GM12878 (cell line): Measurements from ENCODE around the gene MRPL49. TPM values are rescaled to one million over a fixed set of nuclear protein-coding genes. Genes with fewer than 3 reads are reported as not detected.

Experiments
- ATAC-seq: fragments of 200-7000 bp; cut with Tn5 transposase; 3 replicates; pipeline ENCODE4 v1.9.1; 2020; ENCODE audit warnings: mild to moderate bottlenecking, moderate library complexity
- BruUV-seq: library from RNA; stranded (reverse); fragments of 400-500 nt; replicated peaks from 2 replicates; lab custom pipeline; 2021; lab: Mats Ljungman, UMichigan
- CTCF ChIA-PET: fragments of 300-600 bp; sonication (Branson Sonifier 250); formaldehyde crosslinking; extraction: SDS; loops from one replicate; lab custom pipeline; 2021; ENCODE audit warnings: inconsistent platforms; lab: Yijun Ruan, JAX
- POLR2A ChIA-PET: fragments of 350-600 bp; formaldehyde crosslinking; extraction: SDS; loops from one replicate; lab custom pipeline; 2021; ENCODE audit warnings: inconsistent platforms; lab: Charles Lee
- RAD21 ChIA-PET: fragments of 300-600 bp; sonication (Branson Sonifier 250); formaldehyde crosslinking; loops from one replicate; lab custom pipeline; 2023; ENCODE audit warnings: antibody characterized with exemption; ENCODE audit not compliant: unreplicated experiment; lab: Charles Lee
- SMC1A ChIA-PET: fragments of 300-600 bp; sonication (Branson Sonifier 250); formaldehyde crosslinking; loops from one replicate; lab custom pipeline; 2023; ENCODE audit not compliant: unreplicated experiment, uncharacterized antibody; lab: Charles Lee
- DNase-seq: peaks from one replicate; pipeline ENCODE4 v3.0.0-alpha.2; 2011; ENCODE audit warnings: low read depth, low spot score
- FAIRE-seq: peaks from 3 replicates; lab custom pipeline; 2011; peaks lifted over from hg19 to GRCh38; lab: Jason Lieb, UNC
- H2AFZ ChIP-seq: 2 replicates; pipeline ENCODE4 v1.6.0; 2011; ENCODE audit warnings: low read depth, low read length, control low read depth; ENCODE audit not compliant: control insufficient read depth
- H3K27ac ChIP-seq: 2 replicates; pipeline ENCODE4 v1.5.1; 2011; ENCODE audit warnings: control low read depth; ENCODE audit not compliant: control insufficient read depth, insufficient read depth
- H3K27me3 ChIP-seq, 2 experiments: replicated peaks in 1 of 2; 2 replicates each; pipeline versions ENCODE4 v1.6.0 to v1.6.1; 2011; ENCODE audit warnings: low read length in 1 of 2; ENCODE audit not compliant: control insufficient read depth in 2 of 2, insufficient read depth in 2 of 2
- H3K36me3 ChIP-seq, 2 experiments: 2 replicates each; pipeline ENCODE4 v1.5.1; 2011; ENCODE audit warnings: low read length in 1 of 2; ENCODE audit not compliant: control insufficient read depth in 2 of 2, insufficient read depth in 2 of 2
- H3K4me1 ChIP-seq: 2 replicates; pipeline ENCODE4 v1.6.1; 2011; ENCODE audit warnings: mild to moderate bottlenecking, low read length, moderate library complexity, mixed read lengths; ENCODE audit not compliant: control insufficient read depth, insufficient read depth
- H3K4me2 ChIP-seq: 2 replicates; pipeline ENCODE4 v1.6.0; 2011; ENCODE audit warnings: control low read depth; ENCODE audit not compliant: control insufficient read depth, insufficient read depth
- H3K4me3 ChIP-seq: fragments of 200-600 bp; sonication (generic); 2 replicates; pipeline ENCODE4 v1.5.1; 2016
- H3K79me2 ChIP-seq: 2 replicates; pipeline ENCODE4 v1.6.0; 2011; ENCODE audit warnings: low read length; ENCODE audit not compliant: control insufficient read depth, insufficient read depth
- H3K9ac ChIP-seq: 2 replicates; pipeline ENCODE4 v1.8.0; 2011; ENCODE audit warnings: low read length, control low read depth, mixed read lengths; ENCODE audit not compliant: control insufficient read depth, insufficient read depth
- H3K9me3 ChIP-seq: replicated peaks from 3 replicates; pipeline ENCODE4 v1.5.1; 2011; ENCODE audit warnings: mild to moderate bottlenecking, low read length; ENCODE audit not compliant: control insufficient read depth, insufficient read depth
- H4K20me1 ChIP-seq: 2 replicates; pipeline ENCODE4 v1.6.0; 2011; ENCODE audit not compliant: control insufficient read depth, insufficient read depth
- BHLHE40 ChIP-seq, 2 experiments: fragments of 450-650 bp in 1 of 2; IDR thresholded peaks; 2 replicates each; pipeline ENCODE4 v1.6.1; 2011 to 2017; ENCODE audit warnings: low read depth in 2 of 2, borderline replicate concordance in 1 of 2, improper control_type of control experiment in 1 of 2, low read length in 1 of 2, mild to moderate bottlenecking in 1 of 2
- CBX3 ChIP-seq: fragments of 200-600 bp; sonication (generic); IDR thresholded peaks from 2 replicates; pipeline ENCODE4 v1.6.1; 2016; ENCODE audit warnings: low read depth, borderline replicate concordance
- EP300 ChIP-seq, 2 experiments: fragments of 150-350 bp in 1 of 2; IDR thresholded peaks; 2 replicates each; pipeline ENCODE4 v1.6.1; 2011 to 2012; ENCODE audit warnings: low read depth in 2 of 2, low read length in 2 of 2, borderline replicate concordance in 1 of 2, improper control_type of control experiment in 1 of 2, inconsistent platforms in 1 of 2; ENCODE audit not compliant: control insufficient read depth in 1 of 2
- EZH2 ChIP-seq: IDR thresholded peaks from 2 replicates; pipeline ENCODE4 v1.6.1; 2012; ENCODE audit warnings: low read depth, mild to moderate bottlenecking, control low read depth, inconsistent platforms, low read length, borderline replicate concordance; ENCODE audit not compliant: control insufficient read depth
- KDM1A ChIP-seq: fragments of 200-600 bp; sonication (generic); IDR thresholded peaks from 2 replicates; pipeline ENCODE4 v1.6.1; 2016; ENCODE audit warnings: borderline replicate concordance
- RAD51 ChIP-seq: fragments of 450-650 bp; IDR thresholded peaks from 2 replicates; pipeline ENCODE4 v1.6.1; 2016; ENCODE audit warnings: moderate library complexity, mild to moderate bottlenecking, inconsistent platforms
- RUNX3 ChIP-seq: IDR thresholded peaks from 2 replicates; pipeline ENCODE4 v1.6.1; 2012; ENCODE audit warnings: low read length, inconsistent platforms
- STAT3 ChIP-seq: IDR thresholded peaks from 2 replicates; pipeline ENCODE4 v1.6.1; 2011; ENCODE audit warnings: low read depth, low read length, improper control_type of control experiment
- WGBS: methylation state at CpG from one replicate; pipeline ENCODE4 v1.1.6; 2016; ENCODE audit warnings: low lambda C conversion rate; ENCODE audit not compliant: insufficient replicate concordance, insufficient coverage; ENCODE audit errors: missing lambda C conversion rate; 5-methylcytosine and 5-hydroxymethylcytosine counted together
- in situ Hi-C: fragments of 300-500 bp; cut with MboI; formaldehyde crosslinking; loops from 9 replicates; pipeline ENCODE4 v1.14.3; 2018; ENCODE audit warnings: mixed read lengths
- intact Hi-C: fragments of 100-400 bp; cut with micrococcal nuclease; formaldehyde crosslinking; loops from one replicate; pipeline ENCODE4 v1.14.2; 2022; ENCODE audit not compliant: unreplicated experiment
- polyA plus RNA-seq, 11 experiments: library from polyadenylated mRNA; depleted of rRNA in 4 of 11; unstranded in 6 of 11; stranded (reverse) in 5 of 11; fragments of >200 nt; fragmentation: Nextera tagmentation in 4 of 11; fragmentation: Illumina TruSeq in 1 of 11; extraction: Ambion mirVana in 4 of 11; extraction: Trizol in 1 of 11; gene quantifications; 1 replicate in 1 of 11; 2 replicates in 10 of 11; pipeline versions ENCODE4 v1.2.1 to v1.2.3, GENCODE V29; 2011 to 2016; ENCODE audit warnings: inconsistent platforms in 2 of 11, missing spikeins in 2 of 11, low read depth in 1 of 11
- total RNA-seq, 4 experiments: library from RNA; depleted of rRNA in 3 of 4; stranded (reverse); fragments of >200 nt in 3 of 4; fragmentation: Illumina TruSeq in 1 of 4; extraction: Trizol in 1 of 4; gene quantifications; 2 replicates each; pipeline versions ENCODE4 v1.2.1 to v1.2.3, GENCODE V29; 2013 to 2021
- TF ChIP-seq, protein P1 (sequence below): fragments of 450-650 bp; formaldehyde crosslinking; IDR thresholded peaks from 2 replicates; pipeline ENCODE4 v1.4.0; 2022; ENCODE audit warnings: mild to moderate bottlenecking, moderate library complexity
- TF ChIP-seq, protein P2 (sequence below): fragments of 450-650 bp; IDR thresholded peaks from 2 replicates; pipeline ENCODE4 v1.6.1; 2017; ENCODE audit warnings: antibody characterized with exemption, mild to moderate bottlenecking, moderate library complexity

The MRPL49 gene
- total and polyA plus RNA-seq, 10 of the 15 experiments (the other 5 are each of a cell fraction or from before 2014, with no cell fraction given), result 42.0 to 116 (median 71.7) TPM

DNA sequence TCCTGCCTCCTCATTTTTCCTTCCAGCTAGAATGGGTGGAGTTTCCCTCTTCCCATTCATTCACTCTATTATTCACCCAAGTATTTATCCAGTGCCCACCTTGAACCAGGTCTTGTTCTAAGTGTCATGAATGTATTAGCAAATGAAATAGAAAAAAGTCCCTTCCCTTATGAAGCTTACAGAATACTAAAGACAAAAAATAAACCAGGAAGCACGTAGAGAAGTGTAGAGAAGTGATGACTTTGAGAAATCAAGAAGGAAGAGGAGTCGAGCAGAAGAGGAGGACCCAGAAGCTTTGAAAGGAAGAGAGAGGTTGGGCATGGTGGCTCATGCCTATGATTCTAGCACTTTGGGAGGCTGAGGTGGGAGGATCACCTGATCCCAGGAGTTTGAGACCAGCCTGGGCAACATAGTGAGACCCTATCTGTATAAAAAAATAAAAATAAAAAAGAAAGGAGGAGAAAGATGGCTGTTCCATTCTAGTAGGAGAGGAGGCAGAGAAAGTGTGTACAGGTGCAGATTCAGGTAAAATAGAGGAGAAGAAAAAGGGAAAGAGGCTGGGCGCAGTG, 29.3 kb downstream of the MRPL49 start:
- Histone ChIP-seq H3K27me3 (no peaks in the 10 kb centered on the region; a peak in 1 of 4 replicates), H3K4me1 (peaks cover 29% of the 10 kb centered on the region), H3K27ac (peak overlapping the region; percentile 82), H3K9me3 (no peaks in the 10 kb centered on the region), H3K4me2 (peak overlapping the region; percentile 91), H3K79me2 (no peaks in the 10 kb centered on the region), H4K20me1 (no peaks in the 10 kb centered on the region), H3K9ac (no peak overlapping the region; the same call in 1 of the 2 replicates)
- in situ Hi-C loops (no loop called here), intact Hi-C loops (no loop called here)
- no peak for DNase-seq
- no peak for ATAC-seq
- POLR2A ChIA-PET, result interaction anchor here (1.2 kb wide), 1 partner anchor 16 kb away, joined by 3 read pairs; no protein-coding TSS in a partner anchor
- no TSS peak for BruUV-seq
- CTCF ChIA-PET, result interaction anchor here (0.8 to 0.9 kb wide), 2 partner anchors 40 to 41 kb away, joined by 3 read pairs; partner anchors contain the start of gene TM7SF2
- FAIRE-seq, result no peak
- 47% methylated on average over 3 of the region's 3 CpGs for WGBS
- SMC1A ChIA-PET, result interaction anchor here (0.6 kb wide), 1 partner anchor 91 kb away, joined by 3 read pairs; no protein-coding TSS in a partner anchor
- TF ChIP-seq, protein P1, sequence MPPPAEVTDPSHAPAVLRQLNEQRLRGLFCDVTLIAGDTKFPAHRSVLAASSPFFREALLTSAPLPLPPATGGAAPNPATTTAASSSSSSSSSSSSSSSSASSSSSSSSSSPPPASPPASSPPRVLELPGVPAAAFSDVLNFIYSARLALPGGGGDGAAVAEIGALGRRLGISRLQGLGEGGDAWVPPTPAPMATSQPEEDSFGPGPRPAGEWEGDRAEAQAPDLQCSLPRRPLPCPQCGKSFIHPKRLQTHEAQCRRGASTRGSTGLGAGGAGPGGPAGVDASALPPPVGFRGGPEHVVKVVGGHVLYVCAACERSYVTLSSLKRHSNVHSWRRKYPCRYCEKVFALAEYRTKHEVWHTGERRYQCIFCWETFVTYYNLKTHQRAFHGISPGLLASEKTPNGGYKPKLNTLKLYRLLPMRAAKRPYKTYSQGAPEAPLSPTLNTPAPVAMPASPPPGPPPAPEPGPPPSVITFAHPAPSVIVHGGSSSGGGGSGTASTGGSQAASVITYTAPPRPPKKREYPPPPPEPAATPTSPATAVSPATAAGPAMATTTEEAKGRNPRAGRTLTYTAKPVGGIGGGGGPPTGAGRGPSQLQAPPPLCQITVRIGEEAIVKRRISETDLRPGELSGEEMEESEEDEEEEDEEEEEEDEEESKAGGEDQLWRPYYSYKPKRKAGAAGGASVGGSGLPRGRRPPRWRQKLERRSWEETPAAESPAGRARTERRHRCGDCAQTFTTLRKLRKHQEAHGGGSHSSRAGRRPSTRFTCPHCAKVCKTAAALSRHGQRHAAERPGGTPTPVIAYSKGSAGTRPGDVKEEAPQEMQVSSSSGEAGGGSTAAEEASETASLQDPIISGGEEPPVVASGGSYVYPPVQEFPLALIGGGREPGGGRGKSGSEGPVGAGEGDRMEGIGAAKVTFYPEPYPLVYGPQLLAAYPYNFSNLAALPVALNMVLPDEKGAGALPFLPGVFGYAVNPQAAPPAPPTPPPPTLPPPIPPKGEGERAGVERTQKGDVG, result no peak
- TF ChIP-seq, protein P2, sequence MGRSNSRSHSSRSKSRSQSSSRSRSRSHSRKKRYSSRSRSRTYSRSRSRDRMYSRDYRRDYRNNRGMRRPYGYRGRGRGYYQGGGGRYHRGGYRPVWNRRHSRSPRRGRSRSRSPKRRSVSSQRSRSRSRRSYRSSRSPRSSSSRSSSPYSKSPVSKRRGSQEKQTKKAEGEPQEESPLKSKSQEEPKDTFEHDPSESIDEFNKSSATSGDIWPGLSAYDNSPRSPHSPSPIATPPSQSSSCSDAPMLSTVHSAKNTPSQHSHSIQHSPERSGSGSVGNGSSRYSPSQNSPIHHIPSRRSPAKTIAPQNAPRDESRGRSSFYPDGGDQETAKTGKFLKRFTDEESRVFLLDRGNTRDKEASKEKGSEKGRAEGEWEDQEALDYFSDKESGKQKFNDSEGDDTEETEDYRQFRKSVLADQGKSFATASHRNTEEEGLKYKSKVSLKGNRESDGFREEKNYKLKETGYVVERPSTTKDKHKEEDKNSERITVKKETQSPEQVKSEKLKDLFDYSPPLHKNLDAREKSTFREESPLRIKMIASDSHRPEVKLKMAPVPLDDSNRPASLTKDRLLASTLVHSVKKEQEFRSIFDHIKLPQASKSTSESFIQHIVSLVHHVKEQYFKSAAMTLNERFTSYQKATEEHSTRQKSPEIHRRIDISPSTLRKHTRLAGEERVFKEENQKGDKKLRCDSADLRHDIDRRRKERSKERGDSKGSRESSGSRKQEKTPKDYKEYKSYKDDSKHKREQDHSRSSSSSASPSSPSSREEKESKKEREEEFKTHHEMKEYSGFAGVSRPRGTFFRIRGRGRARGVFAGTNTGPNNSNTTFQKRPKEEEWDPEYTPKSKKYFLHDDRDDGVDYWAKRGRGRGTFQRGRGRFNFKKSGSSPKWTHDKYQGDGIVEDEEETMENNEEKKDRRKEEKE, result no peak
- TF ChIP-seq EP300 (IDR thresholded peaks at IDR 0.05; ENCODE audit: borderline replicate concordance in 1 of 2, control insufficient read depth in 1 of 2, low read depth in 2 of 2, low read length in 2 of 2), result no peak
- no peak for TF ChIP-seq KDM1A
- no peak for TF ChIP-seq CBX3
- no peak for TF ChIP-seq EZH2
- TF ChIP-seq RUNX3, result no peak
- TF ChIP-seq STAT3, result no peak
- TF ChIP-seq RAD51, result no peak
- no peak for TF ChIP-seq BHLHE40 (IDR thresholded peaks at IDR 0.05; ENCODE audit: borderline replicate concordance in 1 of 2, low read depth in 2 of 2, low read length in 1 of 2)
- TF ChIP-seq, all 136 proteins: peak for 0
- peak overlapping the region; percentile 92 for H2AFZ ChIP-seq
- H3K4me3 ChIP-seq, result no peak overlapping the region
- no peaks in the 10 kb centered on the region for H3K36me3 ChIP-seq
- RAD21 ChIA-PET, result no interaction called here
